GM21526 (cell line): Measurements from ENCODE around the gene FBXW7.

Source experiments
- ATAC-seq: cut with Tn5 transposase; IDR thresholded peaks from one replicate; pipeline ENCODE4 v1.9.1; 2021; ENCODE audit warnings: moderate library complexity; ENCODE audit not compliant: unreplicated experiment, low FRiP score

The FBXW7 gene

DNA sequence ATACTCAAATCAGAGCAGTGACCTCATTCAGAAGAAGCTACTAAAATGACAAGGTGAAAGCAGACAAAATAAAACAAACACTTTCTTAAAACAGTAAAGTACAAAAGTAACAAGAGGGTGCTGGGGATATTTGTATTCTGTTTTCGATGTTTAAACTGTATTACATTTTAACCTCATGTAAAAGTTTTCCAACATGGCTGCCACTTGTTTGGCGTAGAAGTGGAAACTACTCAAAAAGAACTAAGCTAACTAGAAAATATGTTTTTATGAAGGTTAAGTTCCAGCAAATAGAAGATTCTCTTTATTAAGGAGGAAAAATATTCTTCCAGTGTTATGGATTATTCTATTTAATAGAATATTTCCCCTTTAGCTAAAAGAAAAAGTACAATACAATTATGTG lies 155.0 kb downstream of the FBXW7 start:
- no peak for ATAC-seq

DNA sequence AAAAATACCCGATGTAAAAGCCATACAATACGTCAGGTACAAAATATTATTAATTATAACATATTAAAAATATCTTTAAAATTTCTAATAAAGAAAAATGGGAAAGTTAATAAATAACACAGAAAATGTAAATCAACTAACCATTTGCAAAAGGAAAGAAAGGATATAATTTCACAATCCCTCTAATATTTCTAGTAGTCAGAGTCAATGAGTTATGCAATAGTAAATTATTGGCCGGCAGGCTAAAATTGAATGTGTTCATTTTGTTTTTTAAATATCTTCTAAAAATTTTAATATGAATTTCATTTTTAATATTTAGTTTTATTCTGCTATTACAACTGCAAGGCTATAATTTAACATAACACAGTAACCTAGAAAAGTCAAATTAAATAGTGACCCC lies 155.7 kb downstream of the FBXW7 start:
- no peak for ATAC-seq

DNA sequence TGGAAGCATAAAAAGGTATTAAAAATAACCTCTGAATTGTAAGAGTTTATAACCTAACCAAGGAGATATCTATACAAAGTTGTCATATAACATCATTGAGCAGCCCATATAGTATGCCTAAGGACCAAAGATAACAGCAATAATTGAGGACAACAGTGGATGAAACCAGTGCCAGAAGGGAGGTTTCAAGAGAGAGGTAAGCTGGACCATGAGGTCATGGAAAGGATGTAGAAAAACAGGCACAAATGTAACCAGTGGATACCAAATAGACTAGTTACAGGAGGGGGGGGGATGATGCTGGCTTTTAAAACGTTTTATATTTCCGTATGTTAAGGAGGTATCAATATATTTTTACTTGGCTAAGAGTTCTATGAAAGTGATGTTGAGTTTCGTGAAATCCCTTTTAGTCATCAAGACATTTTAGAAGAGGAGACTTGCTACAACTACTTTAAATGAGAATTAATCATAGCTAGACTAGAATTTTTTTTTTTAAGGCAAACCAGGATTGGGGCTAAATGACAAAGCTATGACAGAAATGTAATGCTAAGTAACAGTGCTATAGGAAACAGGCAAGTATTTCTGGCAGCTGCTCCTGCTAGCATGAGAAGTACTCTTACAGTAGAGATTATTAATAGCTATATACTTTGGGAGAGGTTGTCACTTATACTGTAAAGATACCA lies 161.1 kb downstream of the FBXW7 start:
- no peak for ATAC-seq

GRCh38 chr4:152374153-152374552 lies 161.7 kb downstream of the FBXW7 start:
- ATAC-seq: no peak

- no peak for ATAC-seq
These were observed 163.4 kb downstream of the FBXW7 start for GRCh38 chr4:152372444-152372843.

DNA sequence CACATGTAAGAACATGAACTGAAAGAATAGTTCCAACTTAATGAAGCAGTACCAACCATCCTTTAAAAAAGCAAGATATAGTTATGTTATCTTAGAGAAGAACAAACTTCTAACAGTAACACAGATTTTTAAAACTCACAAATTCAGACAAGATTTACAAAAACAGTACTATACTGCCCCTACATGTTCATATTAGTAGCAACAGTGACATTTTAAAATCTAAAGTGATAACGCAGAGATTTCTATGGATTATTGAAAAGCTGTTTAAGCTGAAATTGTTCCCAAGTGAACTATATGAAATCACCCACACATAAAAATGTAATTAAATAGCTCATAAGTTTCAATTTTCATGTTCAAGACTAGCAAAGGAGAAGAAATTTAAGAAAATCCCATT lies 166.0 kb downstream of the FBXW7 start:
- ATAC-seq: no peak

GRCh38 chr4:152369203-152369901 lies 166.5 kb downstream of the FBXW7 start:
- no peak for ATAC-seq

DNA sequence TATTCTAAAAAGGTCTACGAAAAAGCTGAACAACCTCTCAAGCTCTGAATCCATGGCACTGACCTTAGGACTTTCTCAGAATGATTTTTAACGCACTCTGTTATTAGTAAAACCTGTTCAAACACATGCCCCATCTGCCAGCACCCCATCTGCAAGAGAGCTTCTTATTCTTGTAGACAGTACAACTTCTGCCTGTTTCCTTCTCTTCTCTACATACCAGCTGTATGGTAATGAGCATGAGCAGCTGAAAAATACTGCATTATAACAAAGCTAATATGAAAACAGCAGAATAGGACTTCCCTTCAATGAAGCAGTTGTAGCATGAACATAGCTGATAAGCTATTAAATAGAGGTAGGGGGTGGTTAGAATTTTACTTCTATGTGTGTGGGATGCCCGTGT lies 167.9 kb downstream of the FBXW7 start:
- no peak for ATAC-seq

- no peak for ATAC-seq
These were observed 171.0 kb downstream of the FBXW7 start for GRCh38 chr4:152364883-152365282.

GRCh38 chr4:152364383-152364782 lies 171.5 kb downstream of the FBXW7 start:
- no peak for ATAC-seq

DNA sequence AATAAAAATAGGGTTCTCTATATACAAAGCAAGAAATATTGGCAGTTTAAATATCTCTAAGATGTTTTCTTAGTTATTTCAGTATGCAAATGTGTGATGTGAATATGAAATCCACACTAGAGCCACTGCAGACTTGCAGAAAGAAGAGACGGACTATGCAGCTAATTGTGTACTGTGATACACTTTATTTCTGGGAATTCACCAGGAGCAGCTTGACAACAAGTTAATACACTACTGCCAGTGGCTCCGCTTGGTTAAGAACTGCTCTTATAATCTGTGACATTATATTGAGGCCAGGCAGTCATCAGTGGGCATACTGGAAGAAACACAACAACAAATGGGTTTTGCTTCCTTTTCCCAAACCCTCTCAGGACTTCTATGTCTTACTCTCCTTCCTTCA lies 172.0 kb downstream of the FBXW7 start:
- no peak for ATAC-seq

GRCh38 chr4:152363086-152363485 lies 172.8 kb downstream of the FBXW7 start:
- ATAC-seq: no peak

GRCh38 chr4:152360045-152360410 lies 175.9 kb downstream of the FBXW7 start:
- peak; percentile 48 for ATAC-seq

GRCh38 chr4:152359208-152360044 lies 176.5 kb downstream of the FBXW7 start:
- ATAC-seq: peak; percentile 73

- no peak for ATAC-seq
These were observed 178.7 kb downstream of the FBXW7 start for GRCh38 chr4:152357206-152357605.

DNA sequence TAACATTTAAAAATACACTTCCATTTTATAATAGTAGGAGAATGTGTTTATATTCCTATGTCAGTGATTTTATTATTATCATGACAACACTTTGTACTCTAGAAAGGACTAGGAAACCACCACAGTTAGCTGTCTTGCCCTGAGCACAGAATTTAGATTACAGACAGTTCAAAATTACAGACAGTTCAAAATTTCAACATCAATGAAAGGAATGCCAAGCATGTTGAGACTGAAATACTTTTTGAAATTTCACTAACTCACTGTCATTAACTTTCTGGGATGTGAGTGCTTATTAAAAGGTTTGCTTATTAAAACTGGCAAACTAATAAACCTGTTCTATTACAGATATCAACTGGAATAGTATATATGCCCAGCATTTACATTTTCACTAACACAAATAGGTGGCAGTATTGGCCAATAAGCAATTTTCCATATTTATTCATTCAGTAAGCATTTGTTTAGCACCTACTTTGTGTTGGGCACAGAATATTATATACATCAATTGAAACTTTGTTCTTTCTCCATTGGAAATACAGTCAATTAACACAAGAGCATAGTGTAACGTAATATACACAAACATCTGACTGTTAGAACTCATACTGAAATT lies 179.4 kb downstream of the FBXW7 start:
- no peak for ATAC-seq

- ATAC-seq: no peak
These were observed 183.2 kb downstream of the FBXW7 start for GRCh38 chr4:152352622-152353116.

GRCh38 chr4:152352215-152352614 lies 183.7 kb downstream of the FBXW7 start:
- no peak for ATAC-seq

DNA sequence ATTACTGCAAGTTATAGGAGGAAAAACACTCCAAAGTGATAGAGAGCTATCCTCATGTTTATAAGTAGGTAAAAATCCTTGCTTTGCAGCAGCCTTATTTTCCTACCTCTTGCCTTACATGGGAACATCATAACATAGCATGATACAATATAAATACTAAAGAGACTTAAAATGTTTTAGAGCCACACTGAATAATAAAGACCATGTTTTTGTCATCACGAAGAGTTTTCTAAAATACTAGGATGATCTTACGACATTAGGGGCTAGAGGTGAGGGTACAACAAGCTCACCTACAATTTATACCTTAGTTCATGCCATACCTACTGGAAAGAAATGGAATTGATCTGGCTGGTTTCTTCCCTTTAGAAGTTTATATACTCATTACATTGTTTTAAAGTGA lies 184.8 kb downstream of the FBXW7 start:
- no peak for ATAC-seq

DNA sequence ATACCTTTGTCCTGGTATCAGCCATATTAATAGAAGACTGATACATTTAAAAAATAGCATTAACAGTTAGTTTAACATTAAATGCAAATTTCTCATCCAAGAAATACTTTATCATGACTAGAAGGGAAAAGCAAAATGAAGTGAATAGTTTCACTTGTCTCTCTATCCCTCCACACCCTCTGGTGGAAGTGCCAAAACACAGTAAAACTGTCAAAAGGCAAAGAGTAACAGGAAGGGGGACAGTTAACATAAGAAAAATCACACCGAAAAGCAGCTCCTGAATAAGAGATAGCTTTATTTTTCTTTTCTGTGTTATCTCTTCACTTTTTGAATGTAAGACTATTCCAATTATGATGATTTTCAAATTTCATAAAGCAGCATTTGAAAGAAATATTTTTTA lies 187.2 kb downstream of the FBXW7 start:
- no peak for ATAC-seq

GRCh38 chr4:152346979-152347378 lies 188.9 kb downstream of the FBXW7 start:
- no peak for ATAC-seq
